ENCODE data around the gene RASL10A.

The RASL10A gene

GRCh38 chr22:29301716-29302401 lies 13.6 kb downstream of the RASL10A start:
- no peak for TF ChIP-seq SIN3A (IDR thresholded peaks at IDR 0.05; ENCODE audit: borderline replicate concordance, insufficient read depth, low read length)
- no peak for TF ChIP-seq REST (IDR thresholded peaks at IDR 0.05; ENCODE audit: insufficient read depth in 1 of 2, low read depth in 2 of 2, low read length in 2 of 2)

DNA sequence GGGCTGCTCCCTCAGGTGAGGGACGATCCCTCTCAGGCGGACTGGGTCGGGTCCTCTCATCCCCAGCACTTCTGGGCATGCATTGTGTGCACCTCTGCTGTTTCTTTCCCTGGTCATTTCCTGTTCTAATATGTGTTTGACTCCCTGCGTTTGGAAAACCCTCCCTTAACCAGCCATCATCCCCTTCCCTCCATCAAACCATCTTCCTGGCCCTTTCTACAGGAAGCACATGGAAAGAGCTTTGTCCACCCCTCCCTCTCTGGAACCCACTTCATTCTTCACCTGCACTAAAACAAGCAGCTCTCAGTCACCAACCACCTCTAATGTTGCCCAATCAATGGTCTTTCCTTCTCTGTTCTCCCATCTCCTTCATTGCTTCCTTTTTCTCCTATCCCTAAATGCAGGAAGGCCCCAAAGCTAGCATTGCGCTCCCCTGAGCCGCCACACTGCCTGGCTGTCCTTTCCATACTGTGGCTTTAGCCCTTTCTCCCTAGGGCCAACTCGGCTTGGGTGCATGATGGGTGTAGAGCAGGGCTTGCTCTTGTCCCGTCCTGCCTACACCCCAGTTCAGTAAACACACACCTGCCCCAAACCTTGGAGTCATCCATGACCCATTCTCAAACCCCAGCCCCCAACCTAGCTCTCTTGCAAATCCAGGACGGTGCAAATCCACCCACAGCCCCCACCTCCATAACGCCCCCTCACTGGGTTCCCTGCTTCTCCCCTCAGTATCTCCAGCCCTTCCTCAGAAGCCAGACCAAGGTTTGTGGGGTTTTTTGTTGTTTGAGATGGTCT lies 14.5 kb downstream of the RASL10A start:
- TF ChIP-seq POLR2AphosphoS5 (IDR thresholded peaks at IDR 0.05; ENCODE audit: low read depth, low read length) (peak; percentile 69; the same call in 1 of the 2 replicates), SIN3A (IDR thresholded peaks at IDR 0.05; ENCODE audit: borderline replicate concordance, insufficient read depth, low read length) (no peak; the same call in 1 of the 2 replicates)

GRCh38 chr22:29300467-29300806 lies 15.1 kb downstream of the RASL10A start:
- TF ChIP-seq POLR2AphosphoS5 (IDR thresholded peaks at IDR 0.05; ENCODE audit: low read depth, low read length) (peak; percentile 72; the same call in 1 of the 2 replicates), TAF1 (IDR thresholded peaks at IDR 0.05; ENCODE audit: borderline replicate concordance, insufficient read depth, low read length) (no peak)

- TF ChIP-seq POLR2AphosphoS5 (IDR thresholded peaks at IDR 0.05; ENCODE audit: low read depth, low read length) = no peak
- TF ChIP-seq FOXP2 (optimal IDR thresholded peaks at IDR 0.05; ENCODE audit: borderline replicate concordance, extremely low read depth, extremely low read length, insufficient read depth) = no peak
- no peak for TF ChIP-seq REST (IDR thresholded peaks at IDR 0.05; ENCODE audit: insufficient read depth in 1 of 2, low read depth in 2 of 2, low read length in 2 of 2)
- no peak for TF ChIP-seq TAF1 (IDR thresholded peaks at IDR 0.05; ENCODE audit: borderline replicate concordance, insufficient read depth, low read length)
- no peak for TF ChIP-seq SIN3A (IDR thresholded peaks at IDR 0.05; ENCODE audit: borderline replicate concordance, insufficient read depth, low read length)
Measured at GRCh38 chr22:29299136-29299900, 16.2 kb downstream of the RASL10A start.

DNA sequence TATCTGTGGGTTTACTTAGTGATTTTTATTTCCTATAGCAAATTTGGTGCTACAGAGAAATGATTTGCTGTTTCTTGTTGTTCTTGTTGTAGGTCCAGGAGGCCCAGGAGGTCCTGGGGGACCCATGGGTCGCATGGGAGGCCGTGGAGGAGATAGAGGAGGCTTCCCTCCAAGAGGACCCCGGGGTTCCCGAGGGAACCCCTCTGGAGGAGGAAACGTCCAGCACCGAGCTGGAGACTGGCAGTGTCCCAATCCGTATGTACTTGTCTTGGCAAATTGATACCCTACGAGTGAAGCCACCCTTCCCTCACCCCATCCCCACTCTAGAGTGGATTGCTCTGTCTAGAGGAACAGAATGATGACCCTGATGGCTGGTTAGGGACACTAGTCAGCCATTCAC lies 16.9 kb downstream of the RASL10A start:
- no peak for TF ChIP-seq SIN3A (IDR thresholded peaks at IDR 0.05; ENCODE audit: borderline replicate concordance, insufficient read depth, low read length)
- TF ChIP-seq TAF1 (IDR thresholded peaks at IDR 0.05; ENCODE audit: borderline replicate concordance, insufficient read depth, low read length) = no peak
- no peak for TF ChIP-seq FOXP2 (optimal IDR thresholded peaks at IDR 0.05; ENCODE audit: borderline replicate concordance, extremely low read depth, extremely low read length, insufficient read depth)
- TF ChIP-seq REST (IDR thresholded peaks at IDR 0.05; ENCODE audit: insufficient read depth in 1 of 2, low read depth in 2 of 2, low read length in 2 of 2) = no peak
- no peak for TF ChIP-seq POLR2AphosphoS5 (IDR thresholded peaks at IDR 0.05; ENCODE audit: low read depth, low read length)

DNA sequence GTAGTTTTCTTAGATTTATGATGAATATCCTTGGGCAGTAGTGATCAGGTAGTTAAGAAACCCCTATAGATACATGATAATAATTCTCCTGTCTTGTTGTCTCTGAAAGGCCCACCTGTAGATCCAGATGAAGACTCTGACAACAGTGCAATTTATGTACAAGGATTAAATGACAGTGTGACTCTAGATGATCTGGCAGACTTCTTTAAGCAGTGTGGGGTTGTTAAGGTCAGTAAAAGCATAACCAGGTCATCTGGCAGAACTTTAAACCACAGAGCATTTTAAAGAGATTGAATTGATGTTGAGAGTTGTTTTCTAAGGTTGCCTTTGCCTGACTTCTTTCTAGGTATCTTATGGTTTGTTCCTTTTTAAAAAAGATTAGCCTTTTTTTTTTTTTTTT lies 23.1 kb downstream of the RASL10A start:
- TF ChIP-seq REST (IDR thresholded peaks at IDR 0.05; ENCODE audit: insufficient read depth in 1 of 2, low read depth in 2 of 2, low read length in 2 of 2) (no peak), FOXP2 (optimal IDR thresholded peaks at IDR 0.05; ENCODE audit: borderline replicate concordance, extremely low read depth, extremely low read length, insufficient read depth) (no peak), SIN3A (IDR thresholded peaks at IDR 0.05; ENCODE audit: borderline replicate concordance, insufficient read depth, low read length) (no peak), TAF1 (IDR thresholded peaks at IDR 0.05; ENCODE audit: borderline replicate concordance, insufficient read depth, low read length) (no peak), POLR2AphosphoS5 (IDR thresholded peaks at IDR 0.05; ENCODE audit: low read depth, low read length) (no peak)

Measured in PFSK-1 (cell line).